WTC11 (cell line): Measurements from ENCODE around the gene NES. TPM values are rescaled to one million over a fixed set of nuclear protein-coding genes. Genes with fewer than 3 reads are reported as not detected.

ENCODE experiments used
- ATAC-seq: fragments of 200-7000 bp; cut with Tn5 transposase; 2 replicates; pipeline ENCODE4 v1.10.0; 2021; ENCODE audit warnings: mild to moderate bottlenecking, moderate library complexity
- CTCF ChIA-PET: fragments of 300-600 bp; sonication (Branson Sonifier 250); formaldehyde crosslinking; loops from one replicate; lab custom pipeline; 2021; ENCODE audit warnings: antibody characterized with exemption; lab: Charles Lee
- POLR2A ChIA-PET: fragments of 350-600 bp; sonication (Branson Sonifier 250); formaldehyde crosslinking; loops from one replicate; lab custom pipeline; 2021; ENCODE audit warnings: antibody characterized with exemption; lab: Charles Lee
- DNase-seq: peaks from one replicate; pipeline ENCODE4 v3.0.0; 2021; ENCODE audit warnings: low spot score
- H3K27ac Mint-ChIP-seq: 2 replicates; pipeline ENCODE4 v1.8.0; 2021; ENCODE audit warnings: mixed read lengths
- H3K27me3 Mint-ChIP-seq: 2 replicates; pipeline ENCODE4 v1.8.0; 2021; ENCODE audit warnings: low read depth, mild to moderate bottlenecking, moderate library complexity, mixed read lengths
- H3K36me3 Mint-ChIP-seq: 2 replicates; pipeline ENCODE4 v1.8.0; 2021; ENCODE audit warnings: mixed read lengths
- H3K4me1 Mint-ChIP-seq: 2 replicates; pipeline ENCODE4 v1.8.0; 2022; ENCODE audit warnings: mixed read lengths
- H3K4me3 Mint-ChIP-seq: 2 replicates; pipeline ENCODE4 v1.8.0; 2021; ENCODE audit warnings: mild to moderate bottlenecking, moderate library complexity, mixed read lengths
- H3K9me3 Mint-ChIP-seq: 2 replicates; pipeline ENCODE4 v1.8.0; 2021; ENCODE audit warnings: mixed read lengths
- AFF4 ChIP-seq: sonication (generic); formaldehyde crosslinking; IDR thresholded peaks from 2 replicates; pipeline ENCODE4 v1.8.1; 2023; ENCODE audit warnings: mild to moderate bottlenecking, missing genetic modification reagents, borderline replicate concordance
- ATF6 ChIP-seq: sonication (generic); formaldehyde crosslinking; IDR thresholded peaks from 2 replicates; pipeline ENCODE4 v1.8.1; 2023; ENCODE audit warnings: mild to moderate bottlenecking, missing genetic modification reagents
- CBFB ChIP-seq: sonication (generic); formaldehyde crosslinking; IDR thresholded peaks from 2 replicates; pipeline ENCODE4 v1.8.1; 2022; ENCODE audit warnings: mild to moderate bottlenecking, low read depth, missing genetic modification reagents
- CTCF ChIP-seq: fragments of 200-600 bp; IDR thresholded peaks from 2 replicates; pipeline ENCODE4 v1.8.0; 2022; ENCODE audit warnings: antibody characterized with exemption
- ELF4 ChIP-seq: sonication (generic); formaldehyde crosslinking; IDR thresholded peaks from 2 replicates; pipeline ENCODE4 v1.8.1; 2022; ENCODE audit warnings: low read depth, mild to moderate bottlenecking, moderate library complexity, missing genetic modification reagents
- ERG ChIP-seq: fragments of 250-450 bp; sonication (Bioruptor Pico); IDR thresholded peaks from 2 replicates; pipeline ENCODE4 v1.8.0; 2021; ENCODE audit warnings: mild to moderate bottlenecking
- FOXJ3 ChIP-seq: sonication (generic); formaldehyde crosslinking; IDR thresholded peaks from 2 replicates; pipeline ENCODE4 v1.9.0; 2021; ENCODE audit warnings: missing genetic modification reagents, mild to moderate bottlenecking, borderline replicate concordance
- JAZF1 ChIP-seq: fragments of 250-450 bp; sonication (Bioruptor Pico); IDR thresholded peaks from 2 replicates; pipeline ENCODE4 v1.9.0; 2021; ENCODE audit warnings: moderate library complexity, mild to moderate bottlenecking, inconsistent platforms
- MAX ChIP-seq: sonication (generic); formaldehyde crosslinking; IDR thresholded peaks from 2 replicates; pipeline ENCODE4 v1.8.0; 2022; ENCODE audit warnings: mild to moderate bottlenecking, missing genetic modification reagents
- MLX ChIP-seq: sonication (generic); formaldehyde crosslinking; IDR thresholded peaks from 2 replicates; pipeline ENCODE4 v1.8.1; 2023; ENCODE audit warnings: mild to moderate bottlenecking, missing genetic modification reagents, moderate library complexity
- NR2C2 ChIP-seq: sonication (generic); formaldehyde crosslinking; IDR thresholded peaks from 2 replicates; pipeline ENCODE4 v1.8.0; 2022; ENCODE audit warnings: mild to moderate bottlenecking, missing genetic modification reagents
- TEAD1 ChIP-seq: sonication (generic); formaldehyde crosslinking; IDR thresholded peaks from 2 replicates; pipeline ENCODE4 v1.8.0; 2022; ENCODE audit warnings: mild to moderate bottlenecking, missing genetic modification reagents
- TEAD4 ChIP-seq: sonication (generic); formaldehyde crosslinking; IDR thresholded peaks from 2 replicates; pipeline ENCODE4 v1.8.0; 2022; ENCODE audit warnings: mild to moderate bottlenecking, missing genetic modification reagents
- ZNF121 ChIP-seq: sonication (generic); formaldehyde crosslinking; IDR thresholded peaks from 2 replicates; pipeline ENCODE4 v1.8.0; 2023; ENCODE audit warnings: missing genetic modification reagents
- ZNF396 ChIP-seq: fragments of 250-450 bp; sonication (Bioruptor Pico); IDR thresholded peaks from 2 replicates; pipeline ENCODE4 v1.8.0; 2021; ENCODE audit warnings: mild to moderate bottlenecking, moderate library complexity, borderline replicate concordance
- total RNA-seq: library from RNA; stranded (reverse); gene quantifications from 3 replicates; pipeline ENCODE4 v1.2.3, GENCODE V29; 2021

The NES gene
- total RNA-seq, 1 experiment from 2014 or later: 127 TPM

- TF ChIP-seq FOXJ3: no peak
- no peak for TF ChIP-seq ELF4 (CRISPR knock-in tag)
- TF ChIP-seq MAX (CRISPR knock-in tag): 0 out of 2 replicates have a peak, but pooled peaks have one; percentile 17
- no peak for TF ChIP-seq ZNF396 (CRISPR knock-in tag)
- TF ChIP-seq CBFB (CRISPR knock-in tag): no peak
- TF ChIP-seq ATF6 (CRISPR knock-in tag): no peak
- TF ChIP-seq TEAD4 (CRISPR knock-in tag): no peak
- no peak for TF ChIP-seq MLX
- TF ChIP-seq CTCF: peak; percentile 76
- no peak for TF ChIP-seq JAZF1 (CRISPR knock-in tag)
- TF ChIP-seq AFF4: no peak
- TF ChIP-seq TEAD1: 0 out of 2 replicates have a peak, but pooled peaks have one; percentile 26
- TF ChIP-seq ERG: no peak
- TF ChIP-seq NR2C2 (CRISPR knock-in tag): no peak
- TF ChIP-seq ZNF121 (CRISPR knock-in tag): no peak
- Mint-ChIP-seq H3K4me3 (peak overlapping the region; percentile 76), H3K4me1 (peaks cover 57% of the 10 kb centered on the region), H3K36me3 (peaks cover 8% of the 10 kb centered on the region), H3K27ac (peak overlapping the region; percentile 82), H3K27me3 (peaks cover 34% of the 10 kb centered on the region), H3K9me3 (no peaks in the 10 kb centered on the region)
- ATAC-seq: peak; percentile 2
- CTCF ChIA-PET: interaction anchor here (0.8 to 13.4 kb wide), 25 partner anchors 7 to 258 kb away, joined by 3 to 437 read pairs (median 7); partner anchors contain the start of genes BCAN, CRABP2, HAPLN2 and HDGF
- POLR2A ChIA-PET: interaction anchor here (0.6 to 6.5 kb wide), 10 partner anchors 10 to 176 kb away, joined by 3 to 150 read pairs (median 13); partner anchors contain the start of genes CRABP2 and HDGF
- peak; percentile 77 for DNase-seq
Measured at GRCh38 chr1:156677616-156678596, 699 bp upstream of the NES start.
